ENCODE data around the gene AUTS2.

DNA sequence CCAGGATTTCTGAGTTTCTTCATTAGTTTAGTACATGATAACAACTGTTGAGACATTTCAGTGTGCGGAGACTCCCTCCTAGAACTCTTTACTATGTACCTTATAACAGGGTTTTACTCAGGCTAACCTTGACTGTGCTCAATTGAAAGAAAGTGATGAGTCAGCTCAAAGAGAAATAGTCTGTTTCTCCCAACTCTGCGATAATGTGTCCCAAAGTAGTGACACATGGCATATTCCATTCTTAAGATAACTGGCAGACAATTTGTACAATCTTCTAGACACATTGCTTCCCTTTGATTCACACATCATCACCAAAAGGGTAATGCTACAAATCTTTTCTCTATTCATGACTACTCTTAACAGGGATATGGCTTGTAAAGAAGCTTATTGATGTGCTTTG is 645.2 kb downstream of the AUTS2 start:
- TF ChIP-seq YY1 (IDR thresholded peaks at IDR 0.05; ENCODE audit: insufficient read depth, insufficient read length) (no peak), SUZ12 (IDR thresholded peaks at IDR 0.05; ENCODE audit: extremely low read depth, insufficient read depth, insufficient read length) (no peak)
